Astrocyte of the spinal cord (primary cell): ENCODE results near the gene PRSS36.
"Not testable (repeated sequence)": the region's sequence is repeated elsewhere in the genome, so short reads cannot be mapped to it uniquely, and the experiment has no call there.

ENCODE experiments used
- DNase-seq: peaks from one replicate; pipeline ENCODE4 v3.0.0; 2011; ENCODE audit warnings: low read depth, low spot score
- H3K4me3 ChIP-seq: 2 replicates; pipeline ENCODE4 v1.5.1; 2011; ENCODE audit warnings: low read depth, mild to moderate bottlenecking, low read length, moderate library complexity
- CTCF ChIP-seq: IDR thresholded peaks from 2 replicates; pipeline ENCODE4 v1.5.1; 2012; ENCODE audit warnings: low read depth, mild to moderate bottlenecking, low read length, inconsistent platforms
- in situ Hi-C: cut with HindIII; loops from 2 replicates; pipeline ENCODE4 v1.10.0; 2017; ENCODE audit warnings: low sequenced_read_pairs

Gene PRSS36

GRCh38 chr16:31148896-31149295 lies 970 bp downstream of the PRSS36 start:
- H3K4me3 ChIP-seq = no peak overlapping the region
- no peak for TF ChIP-seq CTCF
- no peak for DNase-seq
- in situ Hi-C loops = no loop called here

DNA sequence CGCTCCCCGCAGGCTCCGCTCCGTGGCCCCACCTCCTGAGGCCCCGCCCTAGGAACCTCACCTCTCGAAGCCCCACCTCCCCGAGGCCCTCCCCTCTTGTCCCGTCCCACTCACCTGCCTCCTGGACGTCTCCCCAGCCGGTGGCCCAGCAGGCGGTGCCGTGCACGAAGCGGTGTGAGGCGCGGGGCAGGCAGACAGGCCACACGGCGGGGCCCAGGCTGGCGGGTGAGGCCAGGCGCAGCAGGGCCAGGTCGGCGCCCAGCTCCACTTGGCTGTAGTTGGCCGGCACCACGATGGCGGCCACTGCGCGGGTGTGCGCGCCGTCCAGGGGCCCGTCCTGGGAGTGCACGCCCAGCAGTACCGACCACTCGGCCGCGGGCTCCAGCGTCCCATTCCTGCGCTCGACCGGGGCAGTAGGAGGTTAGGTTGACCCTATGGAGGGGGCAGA lies 1.6 kb downstream of the PRSS36 start:
- H3K4me3 ChIP-seq = no peak overlapping the region
- DNase-seq = no peak
- TF ChIP-seq CTCF = no peak
- in situ Hi-C loops = no loop called here

DNA sequence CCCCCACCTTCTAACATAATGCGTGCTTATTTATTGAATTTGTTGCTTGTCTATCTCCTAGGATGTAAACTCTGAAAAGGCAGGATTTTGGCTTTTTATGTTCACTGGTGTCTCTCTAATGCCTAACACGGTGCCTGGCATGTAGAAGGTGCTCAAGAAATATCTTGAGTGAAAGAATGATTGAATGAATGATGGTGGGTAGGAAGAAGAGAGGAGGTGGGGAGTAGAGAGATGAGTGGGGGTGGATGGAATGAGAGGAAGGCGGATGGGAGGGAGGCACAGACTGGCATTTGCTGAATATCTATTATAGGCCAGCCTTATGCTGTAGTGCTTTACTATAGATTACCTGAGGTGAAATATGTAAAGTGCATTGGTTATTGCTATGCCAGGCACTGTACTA lies 2.3 kb downstream of the PRSS36 start:
- no peak for DNase-seq
- H3K4me3 ChIP-seq = no peak overlapping the region
- in situ Hi-C loops = no loop called here
- no peak for TF ChIP-seq CTCF

GRCh38 chr16:31145398-31145990 lies 4.4 kb downstream of the PRSS36 start:
- in situ Hi-C loops = no loop called here
- DNase-seq = no peak
- H3K4me3 ChIP-seq = no peak overlapping the region
- TF ChIP-seq CTCF = no peak

DNA sequence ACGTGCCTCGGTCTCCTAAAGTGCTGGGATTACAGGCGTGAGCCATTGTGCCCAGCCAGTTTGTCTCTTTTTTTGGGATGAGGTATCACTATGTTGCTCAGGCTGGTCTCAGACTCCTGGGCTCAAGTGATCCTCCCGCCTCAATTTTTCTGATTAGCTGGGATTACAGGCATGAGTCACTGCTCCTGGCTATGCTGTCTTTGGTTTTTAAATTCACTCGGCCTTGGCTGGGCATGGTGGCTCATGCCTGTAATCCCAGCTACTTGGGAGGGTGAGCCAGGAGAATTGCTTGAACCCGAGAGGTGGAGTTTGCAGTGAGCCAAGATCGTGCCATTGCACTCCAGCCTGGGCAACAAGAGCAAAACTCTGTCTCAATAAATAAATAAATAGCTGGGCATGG lies 5.4 kb downstream of the PRSS36 start:
- DNase-seq, in situ Hi-C loops, H3K4me3 ChIP-seq: not testable (repeated sequence)

GRCh38 chr16:31143694-31144148 lies 6.1 kb downstream of the PRSS36 start:
- no peak overlapping the region for H3K4me3 ChIP-seq
- in situ Hi-C loops = no loop called here

More at GRCh38 chr16:31143694-31144148, 6.1 kb downstream of the PRSS36 start:
- no peak for DNase-seq
- no peak for TF ChIP-seq CTCF
